ENCODE data around the gene COQ10A. TPM values are rescaled to one million over a fixed set of nuclear protein-coding genes. Genes with fewer than 3 reads are reported as not detected.

The COQ10A gene
- total and polyA plus RNA-seq, 2 of the 13 experiments (the other 11 are each of a cell fraction or from before 2014, with no cell fraction given) = 21.0 to 37.3 TPM

DNA sequence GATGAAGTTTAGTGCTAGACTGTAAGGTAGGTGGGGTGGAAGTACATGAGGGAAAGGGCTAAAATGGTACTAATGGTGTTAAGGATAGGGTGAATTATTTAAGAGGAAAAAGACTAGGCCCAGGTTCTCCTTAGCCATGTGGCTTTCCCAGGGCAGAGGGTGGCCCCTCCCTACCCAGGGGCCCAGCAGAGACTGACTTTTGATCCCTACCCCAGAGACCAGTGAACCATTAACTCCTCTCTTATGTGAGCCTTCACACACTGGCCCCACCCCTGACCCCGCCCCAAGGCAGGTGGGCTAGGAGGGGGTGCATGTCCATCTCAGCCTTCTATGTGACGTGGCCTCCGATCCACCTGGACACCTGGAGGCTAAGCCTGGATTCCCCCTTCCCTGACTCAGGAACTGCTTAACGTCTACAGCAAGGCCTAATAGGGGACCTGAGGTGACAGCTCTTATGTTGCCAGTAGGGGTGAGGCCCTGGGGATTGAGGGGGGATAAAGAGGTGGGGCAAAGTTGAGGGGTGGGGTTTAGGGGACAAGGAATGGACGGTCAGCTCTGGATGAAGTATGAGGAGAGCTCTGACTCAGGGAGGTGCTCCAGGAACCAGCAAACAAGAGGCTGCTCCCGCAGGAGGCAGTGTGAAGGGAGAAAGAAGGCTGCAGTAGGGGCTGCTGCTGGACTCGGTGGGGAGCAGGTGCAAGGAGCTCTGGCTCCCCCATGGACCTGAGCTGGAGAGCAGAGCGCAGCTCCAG, 36.1 kb upstream of the COQ10A start (continued):
- peak; percentile 32; the same call in 1 of the 2 replicates for TF ChIP-seq FOSL2 (CRISPR knock-in tag; IDR thresholded peaks at IDR 0.05)
- TF ChIP-seq HCFC1 (IDR thresholded peaks at IDR 0.05; ENCODE audit: low read depth, low read length) = no peak
- TF ChIP-seq, protein P1, sequence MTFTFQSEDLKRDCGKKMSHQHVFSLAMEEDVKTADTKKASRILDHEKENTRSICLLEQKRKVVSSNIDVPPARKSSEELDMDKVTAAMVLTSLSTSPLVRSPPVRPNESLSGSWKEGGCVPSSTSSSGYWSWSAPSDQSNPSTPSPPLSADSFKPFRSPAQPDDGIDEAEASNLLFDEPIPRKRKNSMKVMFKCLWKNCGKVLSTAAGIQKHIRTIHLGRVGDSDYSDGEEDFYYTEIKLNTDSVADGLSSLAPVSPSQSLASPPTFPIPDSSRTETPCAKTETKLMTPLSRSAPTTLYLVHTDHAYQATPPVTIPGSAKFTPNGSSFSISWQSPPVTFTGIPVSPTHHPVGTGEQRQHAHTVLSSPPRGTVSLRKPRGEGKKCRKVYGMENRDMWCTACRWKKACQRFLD (CRISPR knock-in tag; IDR thresholded peaks at IDR 0.05; ENCODE audit: borderline replicate concordance) = no peak
- TF ChIP-seq ZNF598 (CRISPR knock-in tag; IDR thresholded peaks at IDR 0.05; ENCODE audit: borderline replicate concordance) = no peak
- no peak for TF ChIP-seq ZNF343 (CRISPR knock-in tag; IDR thresholded peaks at IDR 0.05)
- TF ChIP-seq, protein P2, sequence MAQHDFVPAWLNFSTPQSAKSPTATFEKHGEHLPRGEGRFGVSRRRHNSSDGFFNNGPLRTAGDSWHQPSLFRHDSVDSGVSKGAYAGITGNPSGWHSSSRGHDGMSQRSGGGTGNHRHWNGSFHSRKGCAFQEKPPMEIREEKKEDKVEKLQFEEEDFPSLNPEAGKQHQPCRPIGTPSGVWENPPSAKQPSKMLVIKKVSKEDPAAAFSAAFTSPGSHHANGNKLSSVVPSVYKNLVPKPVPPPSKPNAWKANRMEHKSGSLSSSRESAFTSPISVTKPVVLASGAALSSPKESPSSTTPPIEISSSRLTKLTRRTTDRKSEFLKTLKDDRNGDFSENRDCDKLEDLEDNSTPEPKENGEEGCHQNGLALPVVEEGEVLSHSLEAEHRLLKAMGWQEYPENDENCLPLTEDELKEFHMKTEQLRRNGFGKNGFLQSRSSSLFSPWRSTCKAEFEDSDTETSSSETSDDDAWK (CRISPR knock-in tag; IDR thresholded peaks at IDR 0.05) = no peak
- TF ChIP-seq SIX4 (CRISPR knock-in tag; IDR thresholded peaks at IDR 0.05) = 0 out of 2 replicates have a peak, but pooled peaks have one; percentile 27
- TF ChIP-seq GFI1 (CRISPR knock-in tag; IDR thresholded peaks at IDR 0.05; ENCODE audit: borderline replicate concordance) = no peak
- TF ChIP-seq ZNF841 (CRISPR knock-in tag; IDR thresholded peaks at IDR 0.05; ENCODE audit: borderline replicate concordance) = no peak
- TF ChIP-seq, protein P3, sequence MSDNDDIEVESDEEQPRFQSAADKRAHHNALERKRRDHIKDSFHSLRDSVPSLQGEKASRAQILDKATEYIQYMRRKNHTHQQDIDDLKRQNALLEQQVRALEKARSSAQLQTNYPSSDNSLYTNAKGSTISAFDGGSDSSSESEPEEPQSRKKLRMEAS (IDR thresholded peaks at IDR 0.05) = peak; percentile 93
- TF ChIP-seq ZNF251 (CRISPR knock-in tag; IDR thresholded peaks at IDR 0.05) = no peak
- TF ChIP-seq EHMT2 (IDR thresholded peaks at IDR 0.05; ENCODE audit: borderline replicate concordance, low read depth, low read length) = no peak
- TF ChIP-seq ZNF205 (CRISPR knock-in tag; IDR thresholded peaks at IDR 0.05) = no peak
- TF ChIP-seq ATF7 (IDR thresholded peaks at IDR 0.05) = no peak
- peak; percentile 50; the same call in 1 of the 2 replicates for TF ChIP-seq ATF7 (CRISPR knock-in tag; IDR thresholded peaks at IDR 0.05)
- TF ChIP-seq, protein P4, sequence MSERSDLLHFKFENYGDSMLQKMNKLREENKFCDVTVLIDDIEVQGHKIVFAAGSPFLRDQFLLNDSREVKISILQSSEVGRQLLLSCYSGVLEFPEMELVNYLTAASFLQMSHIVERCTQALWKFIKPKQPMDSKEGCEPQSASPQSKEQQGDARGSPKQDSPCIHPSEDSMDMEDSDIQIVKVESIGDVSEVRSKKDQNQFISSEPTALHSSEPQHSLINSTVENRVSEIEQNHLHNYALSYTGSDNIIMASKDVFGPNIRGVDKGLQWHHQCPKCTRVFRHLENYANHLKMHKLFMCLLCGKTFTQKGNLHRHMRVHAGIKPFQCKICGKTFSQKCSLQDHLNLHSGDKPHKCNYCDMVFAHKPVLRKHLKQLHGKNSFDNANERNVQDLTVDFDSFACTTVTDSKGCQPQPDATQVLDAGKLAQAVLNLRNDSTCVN (CRISPR knock-in tag; IDR thresholded peaks at IDR 0.05; ENCODE audit: borderline replicate concordance) = no peak
- TF ChIP-seq, protein P5, sequence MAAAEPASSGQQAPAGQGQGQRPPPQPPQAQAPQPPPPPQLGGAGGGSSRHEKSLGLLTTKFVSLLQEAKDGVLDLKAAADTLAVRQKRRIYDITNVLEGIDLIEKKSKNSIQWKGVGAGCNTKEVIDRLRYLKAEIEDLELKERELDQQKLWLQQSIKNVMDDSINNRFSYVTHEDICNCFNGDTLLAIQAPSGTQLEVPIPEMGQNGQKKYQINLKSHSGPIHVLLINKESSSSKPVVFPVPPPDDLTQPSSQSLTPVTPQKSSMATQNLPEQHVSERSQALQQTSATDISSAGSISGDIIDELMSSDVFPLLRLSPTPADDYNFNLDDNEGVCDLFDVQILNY (CRISPR knock-in tag; conservative IDR thresholded peaks at IDR 0.05) = no peak
- TF ChIP-seq ZNF101 (CRISPR knock-in tag; IDR thresholded peaks at IDR 0.05; ENCODE audit: borderline replicate concordance, low read depth) = peak; percentile 54; the same call in 1 of the 2 replicates
- TF ChIP-seq JDP2 (CRISPR knock-in tag; IDR thresholded peaks at IDR 0.05; ENCODE audit: borderline replicate concordance) = no peak
- no peak for TF ChIP-seq ATAD3A (CRISPR knock-in tag; IDR thresholded peaks at IDR 0.05)
- no peak for TF ChIP-seq TP53 (CRISPR knock-in tag; conservative IDR thresholded peaks at IDR 0.05)
- no peak for TF ChIP-seq RBM39 (IDR thresholded peaks at IDR 0.05; ENCODE audit: low read depth, low read length, poor library complexity, severe bottlenecking)
- TF ChIP-seq, protein P6, sequence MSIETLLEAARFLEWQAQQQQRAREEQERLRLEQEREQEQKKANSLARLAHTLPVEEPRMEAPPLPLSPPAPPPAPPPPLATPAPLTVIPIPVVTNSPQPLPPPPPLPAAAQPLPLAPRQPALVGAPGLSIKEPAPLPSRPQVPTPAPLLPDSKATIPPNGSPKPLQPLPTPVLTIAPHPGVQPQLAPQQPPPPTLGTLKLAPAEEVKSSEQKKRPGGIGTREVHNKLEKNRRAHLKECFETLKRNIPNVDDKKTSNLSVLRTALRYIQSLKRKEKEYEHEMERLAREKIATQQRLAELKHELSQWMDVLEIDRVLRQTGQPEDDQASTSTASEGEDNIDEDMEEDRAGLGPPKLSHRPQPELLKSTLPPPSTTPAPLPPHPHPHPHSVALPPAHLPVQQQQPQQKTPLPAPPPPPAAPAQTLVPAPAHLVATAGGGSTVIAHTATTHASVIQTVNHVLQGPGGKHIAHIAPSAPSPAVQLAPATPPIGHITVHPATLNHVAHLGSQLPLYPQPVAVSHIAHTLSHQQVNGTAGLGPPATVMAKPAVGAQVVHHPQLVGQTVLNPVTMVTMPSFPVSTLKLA (IDR thresholded peaks at IDR 0.05) = no peak
- peak; percentile 45; the same call in 1 of the 2 replicates for TF ChIP-seq TCF7 (IDR thresholded peaks at IDR 0.05; ENCODE audit: low read depth)
- TF ChIP-seq ZNF33B (CRISPR knock-in tag; IDR thresholded peaks at IDR 0.05) = no peak

Measured in HepG2 (cell line).